ENCODE measurements around the gene MED15. TPM values are rescaled to one million over a fixed set of nuclear protein-coding genes. Genes with fewer than 3 reads are reported as not detected.

The MED15 gene
- total RNA-seq, 1 experiment from 2014 or later: 94.7 TPM

GRCh38 chr22:20464912-20465758 lies 42.3 kb upstream of the MED15 start:
- ChIA-PET CTCF (no interaction called here), POLR2A (no interaction called here)
- Histone ChIP-seq H3K4me1 (no peaks in the 10 kb centered on the region), H3K9me3 (no peaks in the 10 kb centered on the region), H3K27me3 (replicated peaks; ENCODE audit: control insufficient read depth, insufficient read depth, low read length) (no peaks in the 10 kb centered on the region), H3K36me3 (ENCODE audit: control insufficient read depth, insufficient read depth, low read length) (no peaks in the 10 kb centered on the region), H3K4me3 (ENCODE audit: low read depth, low read length) (no peak overlapping the region)
- no peaks in the 10 kb centered on the region for H3K36me3 Mint-ChIP-seq (ENCODE audit: insufficient read depth, unreplicated experiment)
- no peak for TF ChIP-seq CTCF (IDR thresholded peaks at IDR 0.05; ENCODE audit: insufficient read depth in 1 of 2, low read depth in 1 of 2, low read length in 1 of 2, severe bottlenecking in 1 of 2, unreplicated experiment in 1 of 2)
- BruUV-seq (replicated peaks): no TSS peak
- no peaks in the 10 kb centered on the region for H3K9me3 Mint-ChIP-seq (ENCODE audit: unreplicated experiment)
- intact Hi-C loops (cut with micrococcal nuclease; ENCODE audit: unreplicated experiment): no loop called here
- H3K27me3 Mint-ChIP-seq (ENCODE audit: insufficient read depth, unreplicated experiment): no peaks in the 10 kb centered on the region
- no peak overlapping the region for H3K4me3 Mint-ChIP-seq (ENCODE audit: unreplicated experiment)
- H3K4me1 Mint-ChIP-seq (ENCODE audit: low read depth, unreplicated experiment): no peaks in the 10 kb centered on the region
- DNase-seq: no peak
- no peak overlapping the region for H3K27ac Mint-ChIP-seq (ENCODE audit: unreplicated experiment)

GRCh38 chr22:20465759-20466077 lies 41.7 kb upstream of the MED15 start:
- Mint-ChIP-seq H3K4me1 (ENCODE audit: low read depth, unreplicated experiment) (no peaks in the 10 kb centered on the region), H3K9me3 (ENCODE audit: unreplicated experiment) (no peaks in the 10 kb centered on the region), H3K4me3 (ENCODE audit: unreplicated experiment) (no peak overlapping the region), H3K36me3 (ENCODE audit: insufficient read depth, unreplicated experiment) (peaks cover 6% of the 10 kb centered on the region), H3K27me3 (ENCODE audit: insufficient read depth, unreplicated experiment) (no peaks in the 10 kb centered on the region), H3K27ac (ENCODE audit: unreplicated experiment) (no peak overlapping the region)
- no peaks in the 10 kb centered on the region for H3K27me3 ChIP-seq (replicated peaks; ENCODE audit: control insufficient read depth, insufficient read depth, low read length)
- BruUV-seq (replicated peaks): no TSS peak
- no peaks in the 10 kb centered on the region for H3K9me3 ChIP-seq
- H3K4me1 ChIP-seq: no peaks in the 10 kb centered on the region
- no peak for TF ChIP-seq CTCF (IDR thresholded peaks at IDR 0.05; ENCODE audit: insufficient read depth in 1 of 2, low read depth in 1 of 2, low read length in 1 of 2, severe bottlenecking in 1 of 2, unreplicated experiment in 1 of 2)
- no peak overlapping the region for H3K4me3 ChIP-seq (ENCODE audit: low read depth, low read length)
- CTCF ChIA-PET: no interaction called here
- POLR2A ChIA-PET: no interaction called here
- intact Hi-C loops (cut with micrococcal nuclease; ENCODE audit: unreplicated experiment): no loop called here
- H3K36me3 ChIP-seq (ENCODE audit: control insufficient read depth, insufficient read depth, low read length): no peaks in the 10 kb centered on the region
- DNase-seq: no peak

DNA sequence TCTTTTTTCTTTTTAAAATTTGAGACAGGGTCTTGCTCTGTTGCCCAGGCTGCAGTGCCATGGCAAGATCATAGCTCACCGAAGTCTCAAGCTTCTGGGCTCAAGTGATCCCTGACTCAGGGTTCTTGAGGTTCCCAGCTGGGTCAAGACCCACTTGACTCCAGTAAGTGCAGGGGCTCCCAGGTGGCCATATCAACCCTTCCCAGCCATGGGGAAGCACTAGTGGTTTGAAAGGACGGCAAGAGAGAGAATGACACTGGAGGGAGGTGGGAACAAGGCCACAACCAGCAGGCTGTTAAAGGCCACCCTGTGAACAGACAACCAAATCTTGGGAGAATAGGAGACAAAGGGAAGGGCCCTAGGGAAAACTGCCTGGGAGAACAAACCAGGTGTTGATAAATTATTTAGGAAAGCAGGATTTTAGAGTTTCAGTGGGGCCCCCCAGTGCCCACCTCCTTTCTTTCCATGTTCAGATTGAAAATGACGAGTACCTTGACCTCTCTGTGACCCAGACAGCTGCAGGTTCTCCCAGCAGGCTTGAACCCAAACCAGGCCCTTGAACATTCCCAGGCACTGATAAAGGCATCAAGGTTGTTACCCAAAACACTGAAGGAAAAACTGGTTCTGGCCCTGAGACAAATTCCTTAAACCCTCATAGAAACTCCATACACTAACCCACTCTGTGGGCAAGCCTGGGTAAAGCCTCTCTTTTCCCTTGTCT lies 40.6 kb upstream of the MED15 start:
- intact Hi-C loops (cut with micrococcal nuclease; ENCODE audit: unreplicated experiment): no loop called here
- no peaks in the 10 kb centered on the region for H3K27me3 Mint-ChIP-seq (ENCODE audit: insufficient read depth, unreplicated experiment)
- no peak overlapping the region for H3K4me3 Mint-ChIP-seq (ENCODE audit: unreplicated experiment)
- no peaks in the 10 kb centered on the region for H3K4me1 ChIP-seq
- peaks cover 13% of the 10 kb centered on the region for H3K36me3 Mint-ChIP-seq (ENCODE audit: insufficient read depth, unreplicated experiment)
- no peaks in the 10 kb centered on the region for H3K9me3 ChIP-seq
- no peak for DNase-seq
- no TSS peak for BruUV-seq (replicated peaks)
- H3K4me3 ChIP-seq (ENCODE audit: low read depth, low read length): no peak overlapping the region
- H3K27me3 ChIP-seq (replicated peaks; ENCODE audit: control insufficient read depth, insufficient read depth, low read length): no peaks in the 10 kb centered on the region
- H3K9me3 Mint-ChIP-seq (ENCODE audit: unreplicated experiment): no peaks in the 10 kb centered on the region
- CTCF ChIA-PET: no interaction called here
- H3K36me3 ChIP-seq (ENCODE audit: control insufficient read depth, insufficient read depth, low read length): no peaks in the 10 kb centered on the region
- no peak overlapping the region for H3K27ac Mint-ChIP-seq (ENCODE audit: unreplicated experiment)
- POLR2A ChIA-PET: no interaction called here
- no peaks in the 10 kb centered on the region for H3K4me1 Mint-ChIP-seq (ENCODE audit: low read depth, unreplicated experiment)
- no peak for TF ChIP-seq CTCF (IDR thresholded peaks at IDR 0.05; ENCODE audit: insufficient read depth in 1 of 2, low read depth in 1 of 2, low read length in 1 of 2, severe bottlenecking in 1 of 2, unreplicated experiment in 1 of 2)

Measured in Caco-2 (cell line).